Choroid plexus epithelial cell (primary cell): Measurements from ENCODE around the gene RABGEF1.
A peak's percentile ranks its signal among the peaks of the same experiment; 100 is the strongest.
"Not testable (repeated sequence)": the region's sequence is repeated elsewhere in the genome, so short reads cannot be mapped to it uniquely, and the experiment has no call there.

ENCODE experiments used
- DNase-seq: peaks from one replicate; pipeline ENCODE4 v3.0.0-alpha.2; 2010; ENCODE audit warnings: low read depth
- H3K4me3 ChIP-seq: 2 replicates; pipeline ENCODE4 v1.5.1; 2011; ENCODE audit warnings: low read depth, mild to moderate bottlenecking, control low read depth, low read length, moderate library complexity
- CTCF ChIP-seq: conservative IDR thresholded peaks from 2 replicates; pipeline ENCODE4 v1.5.1; 2011; ENCODE audit warnings: low read depth, mild to moderate bottlenecking, control low read depth, inconsistent platforms, low read length, moderate library complexity

RABGEF1 gene

GRCh38 chr7:66824041-66824440, 83.5 kb downstream of the RABGEF1 start:
- no peak for DNase-seq
- no peak for TF ChIP-seq CTCF
- H3K4me3 ChIP-seq = no peak overlapping the region

- DNase-seq = peak; percentile 60
- H3K4me3 ChIP-seq = not testable (repeated sequence)
- peak; percentile 55 for TF ChIP-seq CTCF
These were observed 85.0 kb downstream of the RABGEF1 start for GRCh38 chr7:66825538-66825937.

- DNase-seq = no peak
- no peak for TF ChIP-seq CTCF
- no peak overlapping the region for H3K4me3 ChIP-seq
These were observed 86.1 kb downstream of the RABGEF1 start for GRCh38 chr7:66826649-66827048.

GRCh38 chr7:66830976-66831375, 90.4 kb downstream of the RABGEF1 start:
- not testable (repeated sequence) for DNase-seq, H3K4me3 ChIP-seq

- no peak for TF ChIP-seq CTCF
- no peak for DNase-seq
- H3K4me3 ChIP-seq = no peak overlapping the region
These were observed 92.2 kb downstream of the RABGEF1 start for GRCh38 chr7:66832531-66833351.

GRCh38 chr7:66837007-66837406, 96.5 kb downstream of the RABGEF1 start:
- no peak overlapping the region for H3K4me3 ChIP-seq
- peak; percentile 60 for TF ChIP-seq CTCF
- DNase-seq = peak; percentile 54

GRCh38 chr7:66837661-66838060, 97.1 kb downstream of the RABGEF1 start:
- no peak for TF ChIP-seq CTCF
- no peak for DNase-seq
- H3K4me3 ChIP-seq = no peak overlapping the region
